Psoas muscle (tissue), 8 donors: ENCODE data around the gene SNTN. TPM values are rescaled to one million over a fixed set of nuclear protein-coding genes. Genes with fewer than 3 reads are reported as not detected.

Experiments used
- ATAC-seq, 4 donors: fragments of 200-7000 bp; cut with Tn5 transposase; one replicate each; pipeline ENCODE4 v1.9.1; 2020; ENCODE audit warnings: moderate library complexity in 3 of 4, mild to moderate bottlenecking in 2 of 4
- DNase-seq, 2 donors: peaks; one replicate each; pipeline ENCODE4 v3.0.0-alpha.2; 2020
- H3K27ac ChIP-seq: fragments of 200-600 bp; one replicate; pipeline ENCODE4 v1.8.0; 2022
- H3K27me3 ChIP-seq, 3 donors: fragments of 200-600 bp in 1 of 3; one replicate each; pipeline versions ENCODE4 v1.6.1 to v1.8.0; 2013 to 2022; ENCODE audit warnings: low read length in 2 of 3, mild to moderate bottlenecking in 2 of 3, moderate library complexity in 1 of 3; ENCODE audit not compliant: insufficient read depth in 3 of 3
- H3K36me3 ChIP-seq, 2 donors: fragments of 200-600 bp in 1 of 2; one replicate each; pipeline versions ENCODE4 v1.6.1 to v1.8.0; 2013 to 2022; ENCODE audit warnings: low read depth in 1 of 2, mild to moderate bottlenecking in 1 of 2, moderate library complexity in 1 of 2; ENCODE audit not compliant: insufficient read depth in 1 of 2
- H3K4me1 ChIP-seq: fragments of 200-600 bp; one replicate; pipeline ENCODE4 v1.8.0; 2022
- H3K4me3 ChIP-seq: fragments of 200-600 bp; one replicate; pipeline ENCODE4 v1.8.0; 2022; ENCODE audit warnings: mild to moderate bottlenecking
- H3K9me3 ChIP-seq: fragments of 200-600 bp; one replicate; pipeline ENCODE4 v1.8.0; 2022
- WGBS, 3 donors: extraction: QIAGEN DNeasy Blood & Tissue Kit; methylation state at CpG; one replicate each; pipeline versions ENCODE4 v1.1.6 to v1.1.7; 2013; 5-methylcytosine and 5-hydroxymethylcytosine counted together
- intact Hi-C, 2 donors: fragments of 100-400 bp; cut with DNase I; formaldehyde crosslinking; loops; one replicate each; pipeline versions ENCODE4 v1.11.0 to v1.14.2; 2022
- polyA plus RNA-seq, 3 donors: library from polyadenylated mRNA; stranded (reverse); fragments of 200-250 nt; gene quantifications; one replicate each; pipeline ENCODE4 v1.2.3, GENCODE V29; 2013
- total RNA-seq, 4 donors: library from RNA; stranded (reverse); fragmentation: NEBNext Ultra II Directional in 2 of 4; extraction: Animal tissue kit (Norgen Biotek cat#: 25700) in 2 of 4; gene quantifications; one replicate each; pipeline versions ENCODE4 v1.2.1 to v1.2.4, GENCODE V29; 2021 to 2023
- TF ChIP-seq, protein P1 (sequence below): fragments of 200-600 bp; IDR thresholded peaks from one replicate; pipeline ENCODE4 v1.8.0; 2022; ENCODE audit warnings: antibody characterized with exemption
- donor health status: healthy with polysubstance abuse.
- donor health status: DM: no; HTN: no; CAD: no; lungs with moderate emphysema.
- donor health status: Bipolar disorder and iron deficiency.
- donor health status: healthy.
- donor health status: DM: yes; HTN: yes; CAD: no.
- donor health status: DM: no; HTN: no; CAD: no.
- donor health status: DM: no; HTN: no; CAD: no.
- donor health status: DM: yes; HTN: yes; CAD: no.

The SNTN gene
- total and polyA plus RNA-seq, 7 donors = not detected

DNA sequence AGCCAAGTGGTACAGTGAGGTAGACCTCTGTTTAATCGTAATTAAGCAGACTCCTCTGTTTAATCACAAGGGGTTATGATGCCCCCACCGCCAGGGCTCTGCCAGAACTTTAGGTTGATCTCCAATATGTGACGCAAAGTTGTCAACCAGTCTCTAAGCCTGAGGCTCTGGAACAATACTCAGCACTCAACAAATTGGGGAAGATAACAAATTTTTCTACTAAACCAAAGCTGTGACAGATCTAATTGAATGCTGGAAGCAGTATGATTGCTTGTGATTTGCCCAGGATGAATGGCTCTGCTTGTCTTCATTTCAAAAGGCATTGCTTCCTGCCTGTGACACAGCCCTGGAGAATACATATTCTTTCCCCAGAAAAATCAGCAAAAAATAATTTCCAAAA, 57.1 kb downstream of the SNTN start:
- WGBS, 3 donors = 82 to 87% (median 83%) methylated on average over 3 of the region's 3 CpGs
- Histone ChIP-seq H3K27ac (no peak overlapping the region), H3K4me1 (no peaks in the 10 kb centered on the region), H3K4me3 (no peak overlapping the region), H3K27me3 (no peaks in the 10 kb centered on the region), H3K9me3 (no peaks in the 10 kb centered on the region), H3K36me3 (no peaks in the 10 kb centered on the region)
- intact Hi-C loops = no loop called here
- TF ChIP-seq, protein P1, sequence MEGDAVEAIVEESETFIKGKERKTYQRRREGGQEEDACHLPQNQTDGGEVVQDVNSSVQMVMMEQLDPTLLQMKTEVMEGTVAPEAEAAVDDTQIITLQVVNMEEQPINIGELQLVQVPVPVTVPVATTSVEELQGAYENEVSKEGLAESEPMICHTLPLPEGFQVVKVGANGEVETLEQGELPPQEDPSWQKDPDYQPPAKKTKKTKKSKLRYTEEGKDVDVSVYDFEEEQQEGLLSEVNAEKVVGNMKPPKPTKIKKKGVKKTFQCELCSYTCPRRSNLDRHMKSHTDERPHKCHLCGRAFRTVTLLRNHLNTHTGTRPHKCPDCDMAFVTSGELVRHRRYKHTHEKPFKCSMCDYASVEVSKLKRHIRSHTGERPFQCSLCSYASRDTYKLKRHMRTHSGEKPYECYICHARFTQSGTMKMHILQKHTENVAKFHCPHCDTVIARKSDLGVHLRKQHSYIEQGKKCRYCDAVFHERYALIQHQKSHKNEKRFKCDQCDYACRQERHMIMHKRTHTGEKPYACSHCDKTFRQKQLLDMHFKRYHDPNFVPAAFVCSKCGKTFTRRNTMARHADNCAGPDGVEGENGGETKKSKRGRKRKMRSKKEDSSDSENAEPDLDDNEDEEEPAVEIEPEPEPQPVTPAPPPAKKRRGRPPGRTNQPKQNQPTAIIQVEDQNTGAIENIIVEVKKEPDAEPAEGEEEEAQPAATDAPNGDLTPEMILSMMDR = no peak
- ATAC-seq (no peak), DNase-seq (no peak)

Other genes starting within 250 kb of the SNTN start
- not detected for gene C3orf49, start 166.6 kb downstream of the SNTN start, total RNA-seq
- gene C3orf49, start 166.6 kb downstream of the SNTN start, polyA plus RNA-seq = under 1 TPM in 1 of 3 donors, not detected in 2; 0.08 TPM
- 10 to 100 TPM; 61.0 to 90.8 (median 75.1) TPM for gene THOC7, start 211.1 kb downstream of the SNTN start, total RNA-seq
- gene THOC7, start 211.1 kb downstream of the SNTN start, polyA plus RNA-seq = 100 to 1,000 TPM in 1 of 3 donors, 10 to 100 TPM in 2; 63.0 to 102 (median 90.1) TPM
- gene ATXN7, start 211.2 kb downstream of the SNTN start, total RNA-seq = 10 to 100 TPM; 16.2 to 27.2 (median 21.6) TPM
- gene ATXN7, start 211.2 kb downstream of the SNTN start, polyA plus RNA-seq = 1 to 10 TPM; 2.4 to 6.9 (median 3.9) TPM